Uterus (tissue), 4 donors: ENCODE data around the gene MBNL1. TPM values are rescaled to one million over a fixed set of nuclear protein-coding genes. Genes with fewer than 3 reads are reported as not detected.

Source experiments
- DNase-seq, 2 donors: peaks; one replicate each; pipeline ENCODE4 v3.0.0-alpha.2; 2019 to 2020
- H3K27ac ChIP-seq, 2 donors: fragments of 200-600 bp; sonication (generic); 1 replicate in 1 of 2; 2 replicates in 1 of 2; pipeline ENCODE4 v1.5.1; 2016 to 2018
- H3K27me3 ChIP-seq, 2 donors: fragments of 200-600 bp; sonication (generic); one replicate each; pipeline ENCODE4 v1.5.1; 2018 to 2019; ENCODE audit warnings: control low read depth in 1 of 2
- H3K36me3 ChIP-seq, 2 donors: fragments of 200-600 bp; sonication (generic); one replicate each; pipeline ENCODE4 v1.5.1; 2019; ENCODE audit warnings: control low read depth in 1 of 2
- H3K4me1 ChIP-seq, 2 donors: fragments of 200-600 bp; sonication (generic); one replicate each; pipeline ENCODE4 v1.5.1; 2018 to 2019; ENCODE audit warnings: control low read depth in 1 of 2
- H3K4me3 ChIP-seq, 2 donors: fragments of 200-600 bp; sonication (generic); 1 replicate in 1 of 2; 2 replicates in 1 of 2; pipeline ENCODE4 v1.5.1; 2018 to 2019; ENCODE audit warnings: mild to moderate bottlenecking in 1 of 2
- H3K9me3 ChIP-seq, 2 donors: fragments of 200-600 bp; sonication (generic); one replicate each; pipeline ENCODE4 v1.5.1; 2019; ENCODE audit warnings: control low read depth in 1 of 2
- POLR2A ChIP-seq, 2 donors: fragments of 450-650 bp; IDR thresholded peaks; one replicate each; pipeline ENCODE4 v1.6.1; 2016; ENCODE audit warnings: antibody characterized with exemption in 2 of 2, mild to moderate bottlenecking in 1 of 2, moderate library complexity in 1 of 2
- intact Hi-C: fragments of 100-400 bp; cut with DNase I; formaldehyde crosslinking; loops from one replicate; pipeline ENCODE4 v1.15.1; 2023; ENCODE audit warnings: low total_unique reads
- total RNA-seq, 4 donors: library from RNA; depleted of rRNA in 3 of 4; stranded (reverse); fragments of >200 nt in 3 of 4; gene quantifications; one replicate each; pipeline versions ENCODE4 v1.1.0 to v1.2.4, GENCODE V29; 2014 to 2023
- TF ChIP-seq, protein P1 (sequence below), 4 experiments: fragments of 200-600 bp in 2 of 4; fragments of 450-650 bp in 2 of 4; sonication (generic) in 2 of 4; IDR thresholded peaks; one replicate each; pipeline ENCODE4 v1.5.1; 2016 to 2019; ENCODE audit warnings: antibody characterized with exemption in 4 of 4, mild to moderate bottlenecking in 2 of 4, moderate library complexity in 1 of 4
- donor health status: DM: yes; HTN: yes; CAD: no.

The MBNL1 gene
- total RNA-seq, 4 donors from 2014 or later: 219 to 470 (median 243) TPM

- DNase-seq: no peak
- H3K36me3 ChIP-seq: no peaks in the 10 kb centered on the region
- no peak overlapping the region for H3K4me3 ChIP-seq
- intact Hi-C loops: no loop called here
- H3K27ac ChIP-seq: peak overlapping the region; percentile 0 to 49
- no peak for TF ChIP-seq POLR2A (IDR thresholded peaks at IDR 0.05)
- TF ChIP-seq, protein P1, sequence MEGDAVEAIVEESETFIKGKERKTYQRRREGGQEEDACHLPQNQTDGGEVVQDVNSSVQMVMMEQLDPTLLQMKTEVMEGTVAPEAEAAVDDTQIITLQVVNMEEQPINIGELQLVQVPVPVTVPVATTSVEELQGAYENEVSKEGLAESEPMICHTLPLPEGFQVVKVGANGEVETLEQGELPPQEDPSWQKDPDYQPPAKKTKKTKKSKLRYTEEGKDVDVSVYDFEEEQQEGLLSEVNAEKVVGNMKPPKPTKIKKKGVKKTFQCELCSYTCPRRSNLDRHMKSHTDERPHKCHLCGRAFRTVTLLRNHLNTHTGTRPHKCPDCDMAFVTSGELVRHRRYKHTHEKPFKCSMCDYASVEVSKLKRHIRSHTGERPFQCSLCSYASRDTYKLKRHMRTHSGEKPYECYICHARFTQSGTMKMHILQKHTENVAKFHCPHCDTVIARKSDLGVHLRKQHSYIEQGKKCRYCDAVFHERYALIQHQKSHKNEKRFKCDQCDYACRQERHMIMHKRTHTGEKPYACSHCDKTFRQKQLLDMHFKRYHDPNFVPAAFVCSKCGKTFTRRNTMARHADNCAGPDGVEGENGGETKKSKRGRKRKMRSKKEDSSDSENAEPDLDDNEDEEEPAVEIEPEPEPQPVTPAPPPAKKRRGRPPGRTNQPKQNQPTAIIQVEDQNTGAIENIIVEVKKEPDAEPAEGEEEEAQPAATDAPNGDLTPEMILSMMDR (IDR thresholded peaks at IDR 0.05): no peak
- H3K4me1 ChIP-seq: peaks cover 8 to 12% of the 10 kb centered on the region in 2 donors
- H3K27me3 ChIP-seq: no peaks in the 10 kb centered on the region
- no peaks in the 10 kb centered on the region for H3K9me3 ChIP-seq
These were observed 22.9 kb downstream of the MBNL1 start for GRCh38 chr3:152291649-152292066.

- Histone ChIP-seq H3K27ac (peak overlapping the region in 1 of 2 donors; percentile 49), H3K4me1 (peaks cover 8 to 12% of the 10 kb centered on the region in 2 donors), H3K36me3 (no peaks in the 10 kb centered on the region), H3K27me3 (no peaks in the 10 kb centered on the region), H3K4me3 (no peak overlapping the region), H3K9me3 (no peaks in the 10 kb centered on the region)
- TF ChIP-seq POLR2A (IDR thresholded peaks at IDR 0.05): no peak
- TF ChIP-seq, protein P1 (IDR thresholded peaks at IDR 0.05): no peak
- intact Hi-C loops: no loop called here
- no peak for DNase-seq
These were observed 23.6 kb downstream of the MBNL1 start for GRCh38 chr3:152292366-152292765.

GRCh38 chr3:152293347-152294006 lies 24.7 kb downstream of the MBNL1 start:
- Histone ChIP-seq H3K4me1 (peaks cover 8 to 9% of the 10 kb centered on the region in 2 donors), H3K9me3 (no peaks in the 10 kb centered on the region), H3K27me3 (no peaks in the 10 kb centered on the region), H3K36me3 (no peaks in the 10 kb centered on the region), H3K27ac (peak overlapping the region in 1 of 2 donors; percentile 11), H3K4me3 (no peak overlapping the region)
- DNase-seq: no peak
- TF ChIP-seq, protein P1 (IDR thresholded peaks at IDR 0.05): no peak
- no peak for TF ChIP-seq POLR2A (IDR thresholded peaks at IDR 0.05)
- intact Hi-C loops: no loop called here

DNA sequence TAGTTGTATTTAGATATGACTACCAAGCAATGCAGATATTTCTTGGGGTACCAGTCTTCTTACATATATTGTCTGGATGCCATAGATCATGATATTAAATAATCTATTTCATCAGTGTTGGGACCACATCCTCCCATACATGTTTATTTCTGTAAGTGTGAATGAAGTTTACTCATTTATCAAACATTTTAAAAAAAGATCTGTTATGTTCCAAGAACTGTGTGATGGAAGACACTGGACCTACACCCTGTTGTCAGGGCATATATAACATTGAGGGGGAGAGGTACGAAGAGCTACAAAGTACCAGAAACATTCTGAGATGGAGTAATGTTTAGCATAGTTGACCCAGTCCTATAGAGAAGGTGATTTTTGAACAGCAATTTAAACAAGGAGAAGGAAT lies 26.6 kb downstream of the MBNL1 start:
- peaks cover 3 to 8% of the 10 kb centered on the region in 2 donors for H3K4me1 ChIP-seq
- no peaks in the 10 kb centered on the region for H3K9me3 ChIP-seq
- H3K4me3 ChIP-seq: no peak overlapping the region
- H3K27me3 ChIP-seq: no peaks in the 10 kb centered on the region
- H3K36me3 ChIP-seq: no peaks in the 10 kb centered on the region
- H3K27ac ChIP-seq: peak overlapping the region; percentile 38 to 92
- intact Hi-C loops: no loop called here
- no peak for TF ChIP-seq POLR2A (IDR thresholded peaks at IDR 0.05)
- TF ChIP-seq, protein P1 (IDR thresholded peaks at IDR 0.05): no peak
- DNase-seq: no peak

GRCh38 chr3:152295806-152296205 lies 27.1 kb downstream of the MBNL1 start:
- TF ChIP-seq, protein P1 (IDR thresholded peaks at IDR 0.05): no peak
- no peak for TF ChIP-seq POLR2A (IDR thresholded peaks at IDR 0.05)
- H3K9me3 ChIP-seq: no peaks in the 10 kb centered on the region
- intact Hi-C loops: no loop called here

More at GRCh38 chr3:152295806-152296205, 27.1 kb downstream of the MBNL1 start:
- no peak overlapping the region for H3K4me3 ChIP-seq
- H3K27ac ChIP-seq: peak overlapping the region; percentile 38 to 92
- DNase-seq: no peak
- H3K27me3 ChIP-seq: no peaks in the 10 kb centered on the region
- H3K36me3 ChIP-seq: no peaks in the 10 kb centered on the region
- H3K4me1 ChIP-seq: peaks cover 3 to 8% of the 10 kb centered on the region in 2 donors
